Activated T-cell treated with anti-CD3 and anti-CD28 coated beads for 4 hours (primary cell): ENCODE measurements around the gene UBA6.

ENCODE experiments used
- DNase-seq: peaks from one replicate; pipeline ENCODE4 v3.0.0-alpha.2; 2020

Gene UBA6

DNA sequence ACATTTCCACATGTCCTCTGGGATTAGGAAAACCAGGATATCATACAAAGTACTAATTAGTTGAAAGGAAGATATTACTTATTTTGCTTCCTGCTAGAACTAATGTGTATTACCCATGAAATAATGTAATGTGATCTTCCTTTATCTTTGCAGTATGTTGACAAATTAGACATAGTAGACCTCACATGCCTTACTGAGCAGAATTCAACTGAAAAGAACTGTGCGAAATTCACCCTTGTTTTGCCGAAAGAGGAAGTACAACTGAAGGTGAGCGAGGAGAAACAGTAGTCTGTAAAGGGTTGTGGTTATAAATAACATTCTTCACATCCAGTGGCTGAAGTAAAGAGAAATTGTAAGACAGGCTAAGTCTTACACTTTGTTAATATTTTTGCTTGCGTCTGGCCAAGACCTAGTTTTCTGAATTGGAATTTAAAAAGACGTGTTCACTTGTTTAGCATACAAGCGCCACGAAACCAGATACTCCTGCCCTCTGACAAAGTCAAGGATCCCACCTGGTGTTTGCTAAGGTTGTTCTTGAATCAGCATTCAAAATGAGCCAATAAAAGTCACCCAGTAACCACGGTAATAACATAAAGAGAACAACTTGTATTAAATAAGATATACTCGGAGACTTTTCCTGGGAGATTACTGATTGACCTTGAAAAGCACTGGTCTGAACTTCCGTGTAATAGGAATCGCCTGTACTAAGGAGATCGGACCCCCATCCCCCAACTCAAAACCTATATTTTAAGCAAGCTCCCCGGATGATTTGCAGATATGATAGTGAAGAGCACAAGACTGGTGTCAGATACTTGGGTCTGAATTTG lies 125.5 kb downstream of the UBA6 start:
- DNase-seq, result no peak

DNA sequence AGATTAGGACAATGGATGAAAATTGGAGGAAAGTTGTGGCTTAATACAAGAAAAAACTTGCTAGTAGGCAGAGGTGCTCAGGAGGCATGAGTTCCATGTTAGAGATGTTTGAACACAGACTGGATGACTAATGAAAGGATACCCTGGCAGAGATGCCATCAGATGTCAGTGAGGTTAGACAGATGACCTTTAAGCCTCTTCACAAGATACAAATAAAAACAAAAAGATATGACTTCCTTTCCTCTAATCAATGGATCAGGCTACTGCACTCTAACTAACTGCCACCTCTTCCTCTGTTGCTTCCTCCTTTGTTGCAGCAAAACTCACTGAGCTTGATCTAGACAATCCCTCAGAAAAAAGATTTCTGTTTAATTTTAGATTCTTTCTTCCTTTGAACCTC lies 127.8 kb downstream of the UBA6 start:
- no peak for DNase-seq

- no peak for DNase-seq
Measured at GRCh38 chr4:67571975-67572374, 129.0 kb downstream of the UBA6 start.

- DNase-seq, result no peak
Measured at GRCh38 chr4:67570537-67570936, 130.4 kb downstream of the UBA6 start.

DNA sequence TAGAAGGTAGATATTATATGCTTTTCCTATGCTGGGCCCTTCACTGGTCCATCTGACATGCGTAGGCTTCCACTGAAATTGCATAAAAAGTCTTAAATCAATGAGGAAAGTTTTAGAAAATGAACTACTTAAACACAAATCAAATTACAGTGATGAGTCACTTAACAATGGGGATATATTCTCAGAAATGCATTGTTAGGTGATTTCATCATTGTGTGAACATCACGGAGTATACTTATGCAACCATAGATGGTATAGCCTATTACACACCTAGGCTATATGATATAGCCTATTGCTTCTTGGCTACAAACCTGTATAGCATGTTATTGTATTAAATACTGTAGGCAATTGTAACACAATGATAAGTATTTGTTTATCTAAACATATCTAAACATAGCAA lies 132.1 kb downstream of the UBA6 start:
- DNase-seq, result no peak

DNA sequence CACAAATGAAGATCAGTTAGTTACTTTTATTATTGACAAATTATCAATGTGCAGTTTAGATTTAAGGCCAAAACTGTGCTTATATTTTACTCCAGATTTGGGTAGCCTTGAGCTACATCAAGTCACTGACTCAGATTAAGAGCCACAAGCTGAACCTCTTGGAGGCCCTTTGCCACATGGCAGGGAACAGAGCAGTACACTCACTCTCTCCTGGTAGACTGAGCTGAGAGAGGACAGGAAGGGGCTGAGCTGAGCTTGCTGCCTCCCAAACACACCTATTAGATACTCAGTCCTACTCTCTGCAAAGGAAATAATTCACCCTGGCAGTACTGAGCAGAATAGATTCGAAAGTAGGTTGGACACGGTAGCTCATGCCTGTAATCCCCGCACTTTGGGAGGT lies 134.6 kb downstream of the UBA6 start:
- DNase-seq, result no peak

- no peak for DNase-seq
Measured at GRCh38 chr4:67565284-67565683, 135.7 kb downstream of the UBA6 start.
